ENCODE results near the gene NOC2L.

The NOC2L gene

GRCh38 chr1:975365-975764 is 16.3 kb upstream of the NOC2L start:
- no peak overlapping the region for H3K4me3 ChIP-seq (replicated peaks; ENCODE audit: insufficient read depth, low read length)
- TF ChIP-seq CTCF (IDR thresholded peaks at IDR 0.05; ENCODE audit: insufficient read depth, low read length) (no peak), REST (IDR thresholded peaks at IDR 0.05; ENCODE audit: insufficient replicate concordance, low read depth) (no peak), POLR2AphosphoS5 (IDR thresholded peaks at IDR 0.05; ENCODE audit: low read depth) (no peak), SPI1 (IDR thresholded peaks at IDR 0.05; ENCODE audit: borderline replicate concordance, low read depth) (no peak), GABPA (IDR thresholded peaks at IDR 0.05; ENCODE audit: low read depth) (no peak)
- H3K27ac ChIP-seq (replicated peaks) = no peak overlapping the region
- H3K27me3 ChIP-seq (ENCODE audit: insufficient read depth, poor library complexity, severe bottlenecking) = peaks cover 30% of the 10 kb centered on the region
- no peak for DNase-seq (ENCODE audit: low read depth in 1 of 2, low spot score in 1 of 2)

- Histone ChIP-seq H3K4me3 (replicated peaks; ENCODE audit: insufficient read depth, low read length) (no peak overlapping the region), H3K27me3 (ENCODE audit: insufficient read depth, poor library complexity, severe bottlenecking) (peaks cover 26% of the 10 kb centered on the region), H3K27ac (replicated peaks) (no peak overlapping the region)
- DNase-seq (ENCODE audit: low read depth in 1 of 2, low spot score in 1 of 2) = no peak
- TF ChIP-seq REST (IDR thresholded peaks at IDR 0.05; ENCODE audit: insufficient replicate concordance, low read depth) (no peak), POLR2AphosphoS5 (IDR thresholded peaks at IDR 0.05; ENCODE audit: low read depth) (no peak), CTCF (IDR thresholded peaks at IDR 0.05; ENCODE audit: insufficient read depth, low read length) (no peak), GABPA (IDR thresholded peaks at IDR 0.05; ENCODE audit: low read depth) (no peak), SPI1 (IDR thresholded peaks at IDR 0.05; ENCODE audit: borderline replicate concordance, low read depth) (no peak)
Observed at GRCh38 chr1:974687-975328, 15.8 kb upstream of the NOC2L start.

- peaks cover 25% of the 10 kb centered on the region for H3K27me3 ChIP-seq (ENCODE audit: insufficient read depth, poor library complexity, severe bottlenecking)
- DNase-seq (ENCODE audit: low read depth in 1 of 2, low spot score in 1 of 2) = no peak
- TF ChIP-seq CTCF (IDR thresholded peaks at IDR 0.05; ENCODE audit: insufficient read depth, low read length) = no peak
- no peak for TF ChIP-seq POLR2AphosphoS5 (IDR thresholded peaks at IDR 0.05; ENCODE audit: low read depth)
- TF ChIP-seq SPI1 (IDR thresholded peaks at IDR 0.05; ENCODE audit: borderline replicate concordance, low read depth) = no peak
- no peak for TF ChIP-seq GABPA (IDR thresholded peaks at IDR 0.05; ENCODE audit: low read depth)
- TF ChIP-seq REST (IDR thresholded peaks at IDR 0.05; ENCODE audit: insufficient replicate concordance, low read depth) = no peak
Observed at GRCh38 chr1:974293-974640, 15.2 kb upstream of the NOC2L start.

More at GRCh38 chr1:974293-974640, 15.2 kb upstream of the NOC2L start:
- no peak overlapping the region for H3K27ac ChIP-seq (replicated peaks)
- no peak overlapping the region for H3K4me3 ChIP-seq (replicated peaks; ENCODE audit: insufficient read depth, low read length)
